IPS DF 4.7 (cell line): ENCODE measurements around the gene WSCD2.
"Not testable (repeated sequence)": the region's sequence is repeated elsewhere in the genome, so short reads cannot be mapped to it uniquely, and the experiment has no call there.

Experiments
- DNase-seq: peaks from one replicate; pipeline ENCODE4 v3.0.0-alpha.2; 2013; ENCODE audit warnings: low spot score; ENCODE audit errors: extremely low read depth

WSCD2 gene

GRCh38 chr12:108194585-108194984 lies 65.5 kb downstream of the WSCD2 start:
- no peak for DNase-seq

GRCh38 chr12:108196319-108196718 lies 67.2 kb downstream of the WSCD2 start:
- DNase-seq = no peak

GRCh38 chr12:108196921-108197320 lies 67.8 kb downstream of the WSCD2 start:
- no peak for DNase-seq

GRCh38 chr12:108198043-108198442 lies 69.0 kb downstream of the WSCD2 start:
- DNase-seq = no peak

- DNase-seq = no peak
Measured at GRCh38 chr12:108199106-108199505, 70.0 kb downstream of the WSCD2 start.

GRCh38 chr12:108201808-108202207 lies 72.7 kb downstream of the WSCD2 start:
- no peak for DNase-seq

GRCh38 chr12:108204117-108204987 lies 75.3 kb downstream of the WSCD2 start:
- DNase-seq = no peak

- no peak for DNase-seq
Measured at GRCh38 chr12:108205864-108206263, 76.8 kb downstream of the WSCD2 start.

GRCh38 chr12:108207791-108208730 lies 79.0 kb downstream of the WSCD2 start:
- no peak for DNase-seq

- DNase-seq = no peak
Measured at GRCh38 chr12:108210001-108210400, 80.9 kb downstream of the WSCD2 start.

- DNase-seq = no peak
Measured at GRCh38 chr12:108211157-108211556, 82.1 kb downstream of the WSCD2 start.

GRCh38 chr12:108213871-108214445 lies 84.9 kb downstream of the WSCD2 start:
- no peak for DNase-seq

GRCh38 chr12:108214486-108214885 lies 85.4 kb downstream of the WSCD2 start:
- DNase-seq = no peak

GRCh38 chr12:108215458-108215857 lies 86.4 kb downstream of the WSCD2 start:
- no peak for DNase-seq

- DNase-seq = no peak
Measured at GRCh38 chr12:108218921-108219320, 89.8 kb downstream of the WSCD2 start.

GRCh38 chr12:108225101-108225500 lies 96.0 kb downstream of the WSCD2 start:
- not testable (repeated sequence) for DNase-seq

GRCh38 chr12:108226866-108227265 lies 97.8 kb downstream of the WSCD2 start:
- DNase-seq = no peak

GRCh38 chr12:108228746-108229145 lies 99.7 kb downstream of the WSCD2 start:
- no peak for DNase-seq

GRCh38 chr12:108231109-108231905 lies 102.2 kb downstream of the WSCD2 start:
- DNase-seq = no peak

- DNase-seq = no peak
Measured at GRCh38 chr12:108231909-108232434, 102.9 kb downstream of the WSCD2 start.

- DNase-seq = no peak
Measured at GRCh38 chr12:108232565-108232964, 103.5 kb downstream of the WSCD2 start.
